NCI-H82 treated with DMSO at 0.1 percent for 48 hours (cell line): ENCODE results near the gene RPL23.

Experiments used
- DNase-seq: peaks from one replicate; lab custom pipeline; 2025; ENCODE audit not compliant: unreplicated experiment; lab: John Stamatoyannopoulos, UW

RPL23 gene

GRCh38 chr17:38799501-38800236 is 53.9 kb downstream of the RPL23 start, which contains the start of gene PIP4K2B:
PIP4K2B (minus strand) TSS chr17:38799556; CDS start chr17:38799424, 132 bp downstream.
- DNase-seq = peak; percentile 98

- peak; percentile 23 for DNase-seq
Observed at GRCh38 chr17:38798614-38799500, 54.7 kb downstream of the RPL23 start.
